Subcutaneous adipose tissue (tissue), 4 donors: ENCODE results near the gene TBC1D1. TPM values are rescaled to one million over a fixed set of nuclear protein-coding genes. Genes with fewer than 3 reads are reported as not detected.

Source experiments
- total RNA-seq, 4 donors: library from RNA; depleted of rRNA; stranded (reverse); fragments of >200 nt; gene quantifications; one replicate each; pipeline ENCODE4 v1.1.0, GENCODE V29; 2016
- TF ChIP-seq, protein P1 (sequence below): fragments of 450-650 bp; IDR thresholded peaks from one replicate; pipeline ENCODE4 v1.5.1; 2016; ENCODE audit warnings: low read depth, mild to moderate bottlenecking, control low read depth, antibody characterized with exemption, moderate library complexity

Gene TBC1D1
- total RNA-seq, 4 donors from 2014 or later: 60.3 to 123 (median 87.6) TPM

DNA sequence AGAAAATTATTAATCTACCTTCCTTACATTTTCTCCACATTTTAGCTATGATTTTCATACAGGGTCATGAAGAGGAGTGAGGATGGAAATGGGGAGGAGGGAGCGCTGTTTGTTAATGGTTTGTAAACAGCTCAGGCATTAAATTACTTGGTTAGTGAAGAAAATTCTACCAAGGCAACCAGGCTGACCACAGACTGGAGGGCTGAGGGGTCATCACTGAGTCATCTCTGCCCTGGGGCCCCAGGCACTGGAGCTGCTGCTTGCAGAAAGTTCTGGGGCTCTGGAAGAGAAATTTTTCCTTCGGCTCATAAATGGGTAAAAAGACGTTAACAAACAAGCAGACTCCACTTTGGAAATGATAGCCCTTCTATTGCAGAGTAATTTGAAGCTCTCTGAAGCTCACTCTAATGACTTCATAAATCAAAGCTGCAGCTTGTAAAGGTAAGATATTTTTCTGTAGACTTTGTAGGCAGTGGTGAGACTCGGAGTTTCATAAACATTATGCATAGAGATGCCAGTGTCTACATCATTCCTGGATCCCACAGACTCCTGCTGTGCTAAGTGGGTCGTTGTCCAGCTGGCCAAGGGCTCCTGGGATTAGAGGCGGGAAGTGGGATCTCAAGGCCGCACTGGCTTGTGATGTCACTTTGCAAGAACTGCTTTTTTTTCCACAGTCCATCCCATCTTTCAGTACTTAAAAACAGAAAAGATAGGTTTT lies 228.9 kb downstream of the TBC1D1 start:
- TF ChIP-seq, protein P1, sequence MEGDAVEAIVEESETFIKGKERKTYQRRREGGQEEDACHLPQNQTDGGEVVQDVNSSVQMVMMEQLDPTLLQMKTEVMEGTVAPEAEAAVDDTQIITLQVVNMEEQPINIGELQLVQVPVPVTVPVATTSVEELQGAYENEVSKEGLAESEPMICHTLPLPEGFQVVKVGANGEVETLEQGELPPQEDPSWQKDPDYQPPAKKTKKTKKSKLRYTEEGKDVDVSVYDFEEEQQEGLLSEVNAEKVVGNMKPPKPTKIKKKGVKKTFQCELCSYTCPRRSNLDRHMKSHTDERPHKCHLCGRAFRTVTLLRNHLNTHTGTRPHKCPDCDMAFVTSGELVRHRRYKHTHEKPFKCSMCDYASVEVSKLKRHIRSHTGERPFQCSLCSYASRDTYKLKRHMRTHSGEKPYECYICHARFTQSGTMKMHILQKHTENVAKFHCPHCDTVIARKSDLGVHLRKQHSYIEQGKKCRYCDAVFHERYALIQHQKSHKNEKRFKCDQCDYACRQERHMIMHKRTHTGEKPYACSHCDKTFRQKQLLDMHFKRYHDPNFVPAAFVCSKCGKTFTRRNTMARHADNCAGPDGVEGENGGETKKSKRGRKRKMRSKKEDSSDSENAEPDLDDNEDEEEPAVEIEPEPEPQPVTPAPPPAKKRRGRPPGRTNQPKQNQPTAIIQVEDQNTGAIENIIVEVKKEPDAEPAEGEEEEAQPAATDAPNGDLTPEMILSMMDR: no peak

DNA sequence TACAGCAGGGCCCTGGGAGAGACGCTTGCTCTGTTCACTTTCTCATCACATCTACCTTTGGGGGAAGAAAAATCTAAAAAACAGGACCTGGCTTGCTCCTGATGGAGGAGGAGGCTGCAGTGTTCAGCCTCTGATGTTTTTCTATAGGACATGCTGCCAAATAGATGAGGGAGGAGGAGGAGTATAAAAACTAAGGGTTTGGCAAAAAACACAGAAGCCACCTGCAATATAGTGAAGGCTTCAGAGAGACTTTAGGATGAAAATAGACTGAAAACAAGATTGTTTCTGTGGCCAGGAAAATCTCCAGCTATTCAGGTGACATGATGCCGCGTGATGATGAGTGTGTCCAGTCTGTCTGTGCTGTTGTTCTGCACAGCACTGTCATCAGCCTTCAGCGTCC lies 229.9 kb downstream of the TBC1D1 start:
- TF ChIP-seq, protein P1: no peak

DNA sequence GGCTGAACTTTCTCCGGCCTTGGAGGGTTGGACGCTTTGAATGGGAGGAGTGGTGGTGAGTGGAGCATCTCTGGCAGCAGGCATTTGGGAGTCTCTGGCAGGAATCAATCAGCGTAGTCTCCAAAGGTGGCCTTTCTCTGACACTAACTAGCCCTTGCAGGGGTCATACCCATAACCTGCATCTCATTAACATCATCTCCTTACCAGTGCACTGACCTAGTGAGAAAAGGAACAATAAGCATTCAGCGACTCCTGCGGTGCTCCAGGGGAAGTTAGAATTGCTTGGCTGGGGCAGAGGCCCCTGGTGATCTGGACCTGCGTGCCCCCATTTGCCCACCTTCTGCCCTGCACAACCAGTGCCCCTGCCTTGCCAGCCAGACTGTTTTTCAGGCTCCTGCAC lies 231.2 kb downstream of the TBC1D1 start:
- TF ChIP-seq, protein P1: no peak

DNA sequence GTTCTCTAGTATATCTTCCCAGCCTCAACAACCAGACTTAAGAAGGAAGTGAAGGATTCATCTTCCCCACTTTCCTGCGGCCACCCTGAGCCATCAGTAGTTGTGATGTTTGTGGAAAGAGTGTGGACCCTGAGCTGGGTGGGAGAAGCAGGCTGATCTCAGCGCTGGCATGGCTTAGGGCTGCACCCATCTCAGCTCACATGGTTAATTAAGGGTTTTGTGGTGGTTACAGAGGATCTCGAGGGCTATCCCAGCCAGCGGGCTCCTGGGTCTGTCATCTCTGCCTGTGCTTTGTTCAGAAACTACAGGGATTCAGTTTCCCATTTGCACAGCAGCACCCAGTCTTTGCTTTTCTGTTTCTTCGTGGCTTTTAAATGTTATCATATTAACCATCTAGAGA lies 232.7 kb downstream of the TBC1D1 start:
- TF ChIP-seq, protein P1: no peak

DNA sequence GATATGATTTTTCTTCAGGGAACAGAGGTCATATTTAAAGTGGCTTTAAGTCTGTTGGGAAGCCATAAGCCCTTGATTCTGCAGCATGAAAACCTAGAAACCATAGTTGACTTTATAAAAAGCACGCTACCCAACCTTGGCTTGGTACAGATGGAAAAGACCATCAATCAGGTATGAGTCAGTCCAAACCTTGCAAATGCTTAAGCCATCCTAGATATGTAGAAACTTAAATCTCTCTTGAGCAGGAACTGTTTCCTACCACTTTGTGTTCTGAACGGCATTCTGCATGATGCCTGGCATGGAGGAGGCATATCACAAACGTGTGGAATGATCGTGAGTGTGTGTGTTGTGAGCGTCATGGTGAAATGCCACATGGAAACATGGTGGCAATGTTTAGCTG lies 234.1 kb downstream of the TBC1D1 start:
- TF ChIP-seq, protein P1: no peak

DNA sequence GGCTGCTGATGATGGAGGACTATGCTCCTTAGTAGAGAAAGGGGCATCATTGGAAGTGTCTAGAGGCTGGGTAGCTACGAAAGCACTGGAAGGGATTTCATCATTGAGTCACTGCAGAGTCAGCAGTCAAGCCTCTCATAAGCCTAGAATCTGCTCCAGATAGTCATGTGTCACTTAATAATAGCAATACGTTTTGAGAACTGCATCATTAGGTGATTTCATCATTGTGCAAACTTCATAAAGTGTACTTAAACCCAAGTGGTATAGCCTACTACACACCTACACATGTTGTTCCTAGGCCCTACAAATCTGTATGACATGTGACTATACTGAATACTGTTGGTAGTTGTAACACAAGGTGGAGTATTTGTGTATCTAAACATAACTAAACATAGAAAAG lies 234.9 kb downstream of the TBC1D1 start:
- TF ChIP-seq, protein P1: no peak

DNA sequence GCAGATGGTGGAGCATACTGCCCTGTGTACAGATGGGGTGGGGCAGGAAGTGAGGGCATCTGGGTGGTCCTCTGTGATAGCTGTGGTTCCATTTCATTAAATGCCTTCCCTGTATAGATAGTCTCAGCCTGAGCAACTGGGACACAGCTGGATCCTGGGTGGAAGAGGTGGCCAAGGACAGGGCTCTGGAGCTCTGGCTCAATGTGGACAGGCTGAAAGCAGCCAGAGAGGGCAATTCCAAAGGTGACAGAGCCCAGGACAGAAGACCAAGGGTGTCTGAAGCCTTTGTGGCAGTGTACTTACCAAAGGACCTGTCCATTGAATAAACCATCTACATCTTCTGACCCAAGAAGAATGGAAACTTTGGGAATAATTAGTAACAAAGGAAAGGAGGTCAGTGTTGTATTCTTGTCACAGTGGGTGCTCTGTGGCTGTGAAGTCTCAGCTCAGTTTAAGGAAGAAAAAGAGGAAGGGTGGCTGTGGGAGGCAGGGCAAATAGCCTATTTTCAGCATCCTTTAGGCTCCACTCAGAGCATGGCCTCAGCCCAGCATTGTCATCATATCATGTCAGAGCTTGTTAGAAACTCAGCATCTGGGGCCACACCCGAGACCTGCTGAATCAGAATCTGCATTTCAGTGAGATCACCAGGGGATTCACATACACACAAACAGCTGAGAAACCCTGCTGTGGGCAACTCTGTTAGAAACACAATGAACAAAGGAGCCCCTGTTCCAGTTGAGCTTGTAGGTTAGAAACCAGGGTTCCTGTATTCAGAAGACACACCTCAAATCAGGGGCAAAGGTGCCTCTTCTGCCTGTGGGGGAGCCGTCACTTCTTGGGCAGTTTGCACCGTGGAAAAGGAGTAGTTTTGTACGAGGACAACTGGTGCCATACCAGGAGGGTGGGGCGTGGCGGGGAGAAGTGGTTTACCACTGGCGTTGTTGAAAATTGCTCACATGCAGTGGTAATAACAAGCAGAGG lies 237.9 kb downstream of the TBC1D1 start:
- TF ChIP-seq, protein P1: no peak
